B cell (primary cell): Measurements from ENCODE around the gene SFXN1. TPM values are rescaled to one million over a fixed set of nuclear protein-coding genes. Genes with fewer than 3 reads are reported as not detected.

Source experiments
- ATAC-seq: fragments of 200-7000 bp; cut with Tn5 transposase; one replicate; pipeline ENCODE4 v1.10.0; 2021; ENCODE audit warnings: low read depth, mild to moderate bottlenecking, moderate number of reproducible peaks, moderate library complexity
- CTCF ChIA-PET: fragments of 350-600 bp; sonication (Branson Sonifier 250); formaldehyde crosslinking; loops from one replicate; lab custom pipeline; 2021; ENCODE audit warnings: antibody characterized with exemption, inconsistent platforms; lab: Charles Lee
- POLR2A ChIA-PET: fragments of 350-600 bp; sonication (Branson Sonifier 250); formaldehyde crosslinking; loops from one replicate; lab custom pipeline; 2021; ENCODE audit warnings: antibody characterized with exemption; lab: Charles Lee
- DNase-seq: peaks from one replicate; pipeline ENCODE4 v3.0.0; 2013
- H2AFZ ChIP-seq: 2 replicates; pipeline ENCODE4 v1.6.1; 2012; ENCODE audit warnings: mild to moderate bottlenecking, low read depth, low read length; ENCODE audit not compliant: insufficient read depth, poor library complexity, severe bottlenecking
- H3K27ac ChIP-seq, 2 donors: 1 replicate in 1 of 2; 2 replicates in 1 of 2; pipeline ENCODE4 v1.5.1; 2012 to 2013; ENCODE audit warnings: low read length in 2 of 2, mild to moderate bottlenecking in 2 of 2, moderate library complexity in 1 of 2
- H3K27me3 ChIP-seq, 4 experiments: fragments of 200-600 bp in 1 of 4; sonication (generic) in 1 of 4; replicated peaks in 1 of 4; 1 replicate in 2 of 4; 2 replicates in 2 of 4; pipeline versions ENCODE4 v1.6.1 to v1.7.0; 2013 to 2016; ENCODE audit warnings: low read length in 3 of 4, mild to moderate bottlenecking in 2 of 4, mixed read lengths in 1 of 4, moderate library complexity in 1 of 4; ENCODE audit not compliant: insufficient read depth in 4 of 4, control insufficient read depth in 3 of 4; ENCODE audit errors: control extremely low read depth in 1 of 4
- H3K36me3 ChIP-seq, 2 experiments: replicated peaks in 1 of 2; 1 replicate in 1 of 2; 2 replicates in 1 of 2; pipeline versions ENCODE4 v1.6.1 to v1.7.1; 2013; ENCODE audit warnings: low read length in 1 of 2; ENCODE audit not compliant: insufficient read depth in 2 of 2, control insufficient read depth in 1 of 2; ENCODE audit errors: control extremely low read depth in 1 of 2, extremely low read depth in 1 of 2
- H3K4me1 ChIP-seq, 2 donors: fragments of 200-600 bp in 1 of 2; sonication (generic) in 1 of 2; 1 replicate in 1 of 2; 2 replicates in 1 of 2; pipeline versions ENCODE4 v1.5.1 to v1.6.1; 2013 to 2017; ENCODE audit warnings: low read length in 2 of 2; ENCODE audit not compliant: control insufficient read depth in 2 of 2, insufficient read depth in 2 of 2
- H3K4me2 ChIP-seq: replicated peaks from 2 replicates; pipeline ENCODE3; 2012; ENCODE audit warnings: mild to moderate bottlenecking, low read depth, low read length; ENCODE audit not compliant: poor library complexity, severe bottlenecking
- H3K4me3 ChIP-seq, 5 experiments: fragments of 200-600 bp in 1 of 5; sonication (generic) in 1 of 5; 1 replicate in 3 of 5; 2 replicates in 2 of 5; pipeline versions ENCODE4 v1.5.1 to v1.7.0; 2011 to 2016; ENCODE audit warnings: low read length in 4 of 5, mild to moderate bottlenecking in 4 of 5, low read depth in 2 of 5, control low read depth in 1 of 5, moderate library complexity in 1 of 5; ENCODE audit not compliant: insufficient read depth in 1 of 5; ENCODE audit errors: control extremely low read depth in 1 of 5, extremely low read depth in 1 of 5
- H3K79me2 ChIP-seq: fragments of 200-600 bp; sonication (generic); one replicate; pipeline ENCODE4 v1.6.0; 2016; ENCODE audit warnings: low read length; ENCODE audit not compliant: control insufficient read depth, insufficient read depth
- H3K9ac ChIP-seq: fragments of 200-600 bp; sonication (generic); 2 replicates; pipeline ENCODE4 v1.6.1; 2017; ENCODE audit warnings: mild to moderate bottlenecking, low read length, moderate library complexity
- H3K9me3 ChIP-seq, 3 donors: one replicate each; pipeline versions ENCODE4 v1.6.1 to v1.7.1; 2013; ENCODE audit warnings: low read length in 2 of 3; ENCODE audit not compliant: control insufficient read depth in 2 of 3, insufficient read depth in 1 of 3; ENCODE audit errors: control extremely low read depth in 1 of 3
- H4K20me1 ChIP-seq: 2 replicates; pipeline ENCODE4 v1.6.0; 2012; ENCODE audit warnings: mild to moderate bottlenecking, low read length; ENCODE audit not compliant: insufficient read depth, control insufficient read depth, poor library complexity, severe bottlenecking
- H3K27ac Mint-ChIP-seq: one replicate; pipeline ENCODE4 v1.8.0; 2021; ENCODE audit warnings: mixed read lengths
- H3K27me3 Mint-ChIP-seq: one replicate; pipeline ENCODE4 v1.8.0; 2021; ENCODE audit warnings: mixed read lengths
- H3K4me1 Mint-ChIP-seq: one replicate; pipeline ENCODE4 v1.8.0; 2021; ENCODE audit warnings: mixed read lengths
- H3K4me3 Mint-ChIP-seq: one replicate; pipeline ENCODE4 v1.8.0; 2021; ENCODE audit warnings: mixed read lengths
- H3K9me3 Mint-ChIP-seq: one replicate; pipeline ENCODE4 v1.8.0; 2022; ENCODE audit warnings: mixed read lengths; ENCODE audit not compliant: insufficient read depth
- EZH2 ChIP-seq: IDR thresholded peaks from 2 replicates; pipeline ENCODE4 v1.6.1; 2012; ENCODE audit warnings: borderline replicate concordance, low read depth, mild to moderate bottlenecking, moderate library complexity, low read length; ENCODE audit not compliant: insufficient read depth, poor library complexity, severe bottlenecking
- WGBS: methylation state at CpG from one replicate; pipeline ENCODE4 v1.1.5; 2013; ENCODE audit warnings: missing lambda C conversion rate; ENCODE audit not compliant: insufficient coverage; 5-methylcytosine and 5-hydroxymethylcytosine counted together
- intact Hi-C: fragments of 100-400 bp; cut with micrococcal nuclease; formaldehyde crosslinking; loops from one replicate; pipeline ENCODE4 v1.10.0; 2022
- polyA plus RNA-seq: library from polyadenylated mRNA; depleted of rRNA; stranded (reverse); fragments of >200 nt; gene quantifications from 2 replicates; pipeline ENCODE4 v1.2.3, GENCODE V29; 2012
- total RNA-seq, 2 donors: library from RNA; stranded (reverse); fragments of 120-200 nt in 1 of 2; gene quantifications; 1 replicate in 1 of 2; 2 replicates in 1 of 2; pipeline versions ENCODE4 v1.2.3 to v1.2.4, GENCODE V29; 2013 to 2022
- TF ChIP-seq, protein P1 (sequence below): fragments of 200-600 bp; IDR thresholded peaks from one replicate; pipeline ENCODE4 v1.8.0; 2022; ENCODE audit warnings: antibody characterized with exemption, mild to moderate bottlenecking

Gene SFXN1
- total and polyA plus RNA-seq, 2 donors (not counting 1 experiment from before 2014, with no cell fraction given): 16.4 to 30.5 TPM

DNA sequence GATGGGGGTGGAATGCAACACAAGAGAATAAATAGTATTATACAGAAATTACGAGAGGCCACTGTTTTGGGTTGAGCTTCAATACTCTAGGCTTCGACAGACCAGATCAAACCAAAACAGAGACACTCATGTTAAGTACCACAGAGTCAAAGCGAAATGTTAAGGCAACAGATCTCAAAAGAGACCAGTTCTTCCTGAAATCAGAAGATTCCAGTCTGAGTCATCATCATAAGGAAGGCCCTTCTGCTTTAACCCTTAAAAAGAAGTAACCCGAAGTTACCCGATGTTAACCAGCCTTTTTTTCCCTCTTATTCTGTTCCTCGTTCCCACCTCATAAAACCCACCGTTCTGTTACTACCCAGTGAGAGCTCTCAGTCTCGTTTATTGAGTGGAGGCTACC is 75.9 kb downstream of the SFXN1 start:
- H3K27ac Mint-ChIP-seq: no peak overlapping the region
- Histone ChIP-seq H3K79me2 (no peaks in the 10 kb centered on the region), H3K4me3 (no peak overlapping the region), H3K27me3 (peaks cover 0 to 11% (median 0%) of the 10 kb centered on the region in 4 experiments), H3K9me3 (no peaks in the 10 kb centered on the region), H3K4me2 (no peak overlapping the region), H4K20me1 (no peaks in the 10 kb centered on the region), H3K36me3 (no peaks in the 10 kb centered on the region), H3K9ac (no peak overlapping the region), H3K27ac (no peak overlapping the region), H3K4me1 (no peaks in the 10 kb centered on the region), H2AFZ (no peak overlapping the region)
- no peaks in the 10 kb centered on the region for H3K9me3 Mint-ChIP-seq
- POLR2A ChIA-PET: no interaction called here
- no peak for TF ChIP-seq EZH2
- TF ChIP-seq, protein P1, sequence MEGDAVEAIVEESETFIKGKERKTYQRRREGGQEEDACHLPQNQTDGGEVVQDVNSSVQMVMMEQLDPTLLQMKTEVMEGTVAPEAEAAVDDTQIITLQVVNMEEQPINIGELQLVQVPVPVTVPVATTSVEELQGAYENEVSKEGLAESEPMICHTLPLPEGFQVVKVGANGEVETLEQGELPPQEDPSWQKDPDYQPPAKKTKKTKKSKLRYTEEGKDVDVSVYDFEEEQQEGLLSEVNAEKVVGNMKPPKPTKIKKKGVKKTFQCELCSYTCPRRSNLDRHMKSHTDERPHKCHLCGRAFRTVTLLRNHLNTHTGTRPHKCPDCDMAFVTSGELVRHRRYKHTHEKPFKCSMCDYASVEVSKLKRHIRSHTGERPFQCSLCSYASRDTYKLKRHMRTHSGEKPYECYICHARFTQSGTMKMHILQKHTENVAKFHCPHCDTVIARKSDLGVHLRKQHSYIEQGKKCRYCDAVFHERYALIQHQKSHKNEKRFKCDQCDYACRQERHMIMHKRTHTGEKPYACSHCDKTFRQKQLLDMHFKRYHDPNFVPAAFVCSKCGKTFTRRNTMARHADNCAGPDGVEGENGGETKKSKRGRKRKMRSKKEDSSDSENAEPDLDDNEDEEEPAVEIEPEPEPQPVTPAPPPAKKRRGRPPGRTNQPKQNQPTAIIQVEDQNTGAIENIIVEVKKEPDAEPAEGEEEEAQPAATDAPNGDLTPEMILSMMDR: no peak
- CTCF ChIA-PET: no interaction called here
- no peak overlapping the region for H3K4me3 Mint-ChIP-seq
- H3K27me3 Mint-ChIP-seq: peaks cover 46% of the 10 kb centered on the region
- WGBS: 86% methylated on average over 1 of the region's 8 CpGs
- H3K4me1 Mint-ChIP-seq: no peaks in the 10 kb centered on the region
- ATAC-seq (no peak), DNase-seq (no peak)
- intact Hi-C loops: no loop called here

DNA sequence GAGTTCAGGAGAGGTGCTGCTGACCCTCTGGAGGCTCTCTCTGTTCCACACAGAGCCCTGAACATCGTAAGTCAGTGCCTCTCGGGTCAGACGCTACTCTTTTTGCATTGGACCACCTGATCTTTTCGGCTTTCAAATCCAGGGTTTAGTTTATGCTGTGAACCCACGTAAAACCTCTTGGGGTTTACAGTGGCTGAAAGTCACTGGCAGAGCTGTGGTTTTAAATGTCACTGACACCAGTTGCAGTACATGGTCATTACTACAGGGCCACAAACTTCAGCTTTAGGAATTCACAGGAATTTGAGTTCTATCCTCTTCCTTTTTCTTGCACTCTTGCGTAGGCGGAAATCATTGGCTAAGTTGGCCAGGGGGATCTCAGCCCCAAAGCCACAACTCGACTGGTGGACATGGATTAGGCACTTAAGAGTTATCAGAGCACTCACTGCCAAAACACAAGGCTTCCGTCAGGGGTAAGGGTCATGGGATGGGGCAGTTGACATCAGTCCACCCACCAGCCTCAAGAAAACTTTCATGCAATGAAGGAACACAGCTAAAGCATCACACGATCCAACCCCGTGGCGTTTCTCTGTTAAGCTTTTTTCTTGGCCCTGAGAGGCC is 76.9 kb downstream of the SFXN1 start:
- H3K27me3 ChIP-seq: peaks cover 0 to 6% (median 0%) of the 10 kb centered on the region in 4 experiments
- 63% methylated on average over 10 of the region's 12 CpGs for WGBS
- no peaks in the 10 kb centered on the region for H3K4me1 Mint-ChIP-seq
- H2AFZ ChIP-seq: no peak overlapping the region
- H3K27me3 Mint-ChIP-seq: peaks cover 46% of the 10 kb centered on the region
- intact Hi-C loops: no loop called here
- no peak for DNase-seq
- H3K36me3 ChIP-seq: no peaks in the 10 kb centered on the region
- no peak overlapping the region for H3K4me3 ChIP-seq
- ATAC-seq: no peak
- H3K27ac Mint-ChIP-seq: no peak overlapping the region
- H4K20me1 ChIP-seq: no peaks in the 10 kb centered on the region
- no peak overlapping the region for H3K27ac ChIP-seq
- ChIA-PET POLR2A (no interaction called here), CTCF (no interaction called here)
- no peak overlapping the region for H3K4me2 ChIP-seq
- H3K9ac ChIP-seq: no peak overlapping the region
- no peak overlapping the region for H3K4me3 Mint-ChIP-seq
- H3K9me3 Mint-ChIP-seq: no peaks in the 10 kb centered on the region
- no peaks in the 10 kb centered on the region for H3K4me1 ChIP-seq
- no peak for TF ChIP-seq EZH2
- no peaks in the 10 kb centered on the region for H3K79me2 ChIP-seq
- no peaks in the 10 kb centered on the region for H3K9me3 ChIP-seq
